PFSK-1 (cell line): Measurements from ENCODE around the gene RREB1.

Experiments used
- FOXP2 ChIP-seq: optimal IDR thresholded peaks from 2 replicates; pipeline ENCODE3; 2011; ENCODE audit warnings: borderline replicate concordance, control low read depth, inconsistent platforms; ENCODE audit not compliant: insufficient read depth; ENCODE audit errors: extremely low read length, extremely low read depth
- POLR2AphosphoS5 ChIP-seq: IDR thresholded peaks from 2 replicates; pipeline ENCODE4 v1.6.1; 2012; ENCODE audit warnings: low read depth, mild to moderate bottlenecking, control low read depth, low read length, moderate library complexity
- SIN3A ChIP-seq: IDR thresholded peaks from 2 replicates; pipeline ENCODE4 v1.6.1; 2012; ENCODE audit warnings: mild to moderate bottlenecking, low read length, moderate library complexity, borderline replicate concordance; ENCODE audit not compliant: insufficient read depth
- TAF1 ChIP-seq: IDR thresholded peaks from 2 replicates; pipeline ENCODE4 v1.6.1; 2012; ENCODE audit warnings: low read length, control low read depth, borderline replicate concordance; ENCODE audit not compliant: insufficient read depth
- TF ChIP-seq, protein P1 (sequence below), 2 experiments: IDR thresholded peaks; 2 replicates each; pipeline versions ENCODE4 v1.6.1 to v1.8.0; 2011 to 2012; ENCODE audit warnings: low read depth in 2 of 2, low read length in 2 of 2, control low read depth in 1 of 2, inconsistent platforms in 1 of 2, mild to moderate bottlenecking in 1 of 2, moderate library complexity in 1 of 2; ENCODE audit not compliant: insufficient read depth in 1 of 2

RREB1 gene

DNA sequence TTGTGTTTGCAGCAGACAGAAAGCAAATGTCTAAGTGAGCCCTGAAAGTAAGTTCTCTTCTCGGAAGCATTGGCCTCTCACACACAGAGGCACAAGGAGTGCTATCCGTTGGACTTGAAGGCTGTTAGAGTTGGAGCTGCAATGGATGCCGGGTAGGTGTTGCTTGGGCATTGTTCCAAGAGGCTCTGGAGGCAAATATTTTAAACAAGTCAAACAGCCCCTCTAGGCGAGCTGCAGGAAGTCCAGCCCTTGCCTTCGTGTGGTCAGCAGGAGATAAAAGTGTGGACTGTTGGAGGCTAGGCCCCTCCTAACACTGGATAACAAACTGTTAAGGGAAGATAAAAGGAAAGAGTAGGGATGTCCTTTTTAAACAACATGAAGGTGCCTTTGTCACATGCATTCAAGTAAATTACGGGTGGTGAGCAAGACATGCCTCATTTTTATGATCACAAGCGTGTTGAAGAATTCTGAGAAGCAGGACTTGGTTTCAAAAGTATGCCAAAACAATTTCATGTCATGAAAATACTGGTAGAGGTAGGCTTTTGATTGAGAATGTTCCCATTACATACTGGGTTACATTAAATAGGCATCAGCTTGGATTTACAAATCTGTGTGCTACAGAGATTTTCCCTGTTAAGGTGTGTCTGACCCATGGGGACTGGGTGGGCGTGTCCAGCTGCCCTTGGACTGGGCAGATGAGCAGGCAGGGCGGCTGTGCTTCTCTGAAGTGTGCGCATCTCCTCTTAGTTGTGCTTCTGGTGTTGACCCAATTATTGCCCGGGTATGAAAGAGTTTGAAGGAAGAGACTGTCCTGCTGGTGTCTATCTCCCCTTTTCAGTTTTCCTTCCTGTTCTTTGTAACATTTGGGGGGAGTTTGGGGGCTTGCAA, 57.5 kb downstream of the RREB1 start:
- TF ChIP-seq, protein P1, sequence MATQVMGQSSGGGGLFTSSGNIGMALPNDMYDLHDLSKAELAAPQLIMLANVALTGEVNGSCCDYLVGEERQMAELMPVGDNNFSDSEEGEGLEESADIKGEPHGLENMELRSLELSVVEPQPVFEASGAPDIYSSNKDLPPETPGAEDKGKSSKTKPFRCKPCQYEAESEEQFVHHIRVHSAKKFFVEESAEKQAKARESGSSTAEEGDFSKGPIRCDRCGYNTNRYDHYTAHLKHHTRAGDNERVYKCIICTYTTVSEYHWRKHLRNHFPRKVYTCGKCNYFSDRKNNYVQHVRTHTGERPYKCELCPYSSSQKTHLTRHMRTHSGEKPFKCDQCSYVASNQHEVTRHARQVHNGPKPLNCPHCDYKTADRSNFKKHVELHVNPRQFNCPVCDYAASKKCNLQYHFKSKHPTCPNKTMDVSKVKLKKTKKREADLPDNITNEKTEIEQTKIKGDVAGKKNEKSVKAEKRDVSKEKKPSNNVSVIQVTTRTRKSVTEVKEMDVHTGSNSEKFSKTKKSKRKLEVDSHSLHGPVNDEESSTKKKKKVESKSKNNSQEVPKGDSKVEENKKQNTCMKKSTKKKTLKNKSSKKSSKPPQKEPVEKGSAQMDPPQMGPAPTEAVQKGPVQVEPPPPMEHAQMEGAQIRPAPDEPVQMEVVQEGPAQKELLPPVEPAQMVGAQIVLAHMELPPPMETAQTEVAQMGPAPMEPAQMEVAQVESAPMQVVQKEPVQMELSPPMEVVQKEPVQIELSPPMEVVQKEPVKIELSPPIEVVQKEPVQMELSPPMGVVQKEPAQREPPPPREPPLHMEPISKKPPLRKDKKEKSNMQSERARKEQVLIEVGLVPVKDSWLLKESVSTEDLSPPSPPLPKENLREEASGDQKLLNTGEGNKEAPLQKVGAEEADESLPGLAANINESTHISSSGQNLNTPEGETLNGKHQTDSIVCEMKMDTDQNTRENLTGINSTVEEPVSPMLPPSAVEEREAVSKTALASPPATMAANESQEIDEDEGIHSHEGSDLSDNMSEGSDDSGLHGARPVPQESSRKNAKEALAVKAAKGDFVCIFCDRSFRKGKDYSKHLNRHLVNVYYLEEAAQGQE (IDR thresholded peaks at IDR 0.05; ENCODE audit: insufficient read depth in 1 of 2, low read depth in 2 of 2, low read length in 2 of 2) = no peak
- TF ChIP-seq SIN3A (no peak), POLR2AphosphoS5 (no peak), FOXP2 (no peak), TAF1 (no peak)

DNA sequence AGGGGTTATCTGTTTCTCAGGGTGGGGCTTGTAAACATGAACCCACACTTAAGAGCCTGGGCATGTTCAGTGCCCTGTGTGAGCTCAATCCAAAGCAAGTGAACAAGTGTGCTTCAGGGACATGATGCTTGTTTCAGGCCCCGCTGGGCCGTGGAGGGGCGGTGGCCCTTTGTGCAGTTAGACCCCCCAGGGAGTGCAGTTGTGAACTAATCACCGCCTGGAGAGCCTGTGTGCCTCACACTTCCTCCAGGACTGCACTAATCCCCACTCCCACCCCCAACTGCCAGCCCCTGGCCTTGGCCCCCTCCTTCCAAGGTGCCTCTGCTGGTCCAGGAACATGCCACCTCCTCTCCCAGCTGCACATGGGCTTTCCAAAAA, 58.1 kb downstream of the RREB1 start:
- TF ChIP-seq, protein P1 (IDR thresholded peaks at IDR 0.05; ENCODE audit: insufficient read depth in 1 of 2, low read depth in 2 of 2, low read length in 2 of 2) = no peak
- TF ChIP-seq SIN3A = no peak
- no peak for TF ChIP-seq POLR2AphosphoS5
- no peak for TF ChIP-seq TAF1
- no peak for TF ChIP-seq FOXP2

DNA sequence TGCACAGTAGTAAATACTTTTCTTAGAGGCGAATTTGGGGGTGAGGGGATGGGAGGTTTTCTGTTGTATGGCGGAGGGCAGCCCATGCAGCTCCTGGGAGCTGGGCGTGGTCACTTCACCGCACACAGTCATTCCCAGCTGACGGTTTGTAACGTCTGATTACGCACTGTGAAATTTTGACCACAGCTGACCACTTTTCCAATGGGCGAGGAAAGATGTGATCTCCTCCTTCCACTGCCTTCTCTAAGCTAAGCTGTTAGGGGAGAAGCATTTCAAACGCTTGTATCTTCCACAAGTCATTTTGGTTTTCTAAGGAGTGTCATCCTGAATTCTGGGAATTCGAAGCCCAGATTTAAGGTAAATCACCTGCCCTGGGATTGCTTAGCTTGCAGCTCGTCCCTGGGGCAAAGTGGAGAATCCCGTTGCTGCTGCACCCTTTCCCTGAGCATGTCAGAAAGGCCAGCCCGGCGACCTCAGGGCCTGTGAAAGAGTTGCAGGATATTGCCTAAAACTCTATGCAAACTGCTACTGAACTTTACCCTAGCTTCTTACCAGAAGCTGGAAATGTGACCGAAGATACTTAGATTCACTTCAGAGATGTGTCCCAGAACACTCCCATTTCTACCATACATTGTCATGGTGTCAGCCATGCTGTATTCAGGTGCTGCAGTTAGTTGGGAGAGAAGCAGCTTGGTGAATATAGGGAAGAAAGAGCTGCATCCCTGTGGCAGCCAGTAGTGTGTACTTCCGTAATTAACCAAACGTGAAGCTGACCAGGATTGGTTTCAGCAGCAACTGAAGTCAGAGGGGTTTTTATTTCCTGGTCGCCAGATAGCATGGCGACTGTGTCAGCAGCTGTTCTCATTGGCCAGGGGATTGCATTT, 58.9 kb downstream of the RREB1 start:
- TF ChIP-seq FOXP2 = no peak
- TF ChIP-seq POLR2AphosphoS5 = no peak
- no peak for TF ChIP-seq TAF1
- no peak for TF ChIP-seq SIN3A
- TF ChIP-seq, protein P1 (IDR thresholded peaks at IDR 0.05; ENCODE audit: insufficient read depth in 1 of 2, low read depth in 2 of 2, low read length in 2 of 2) = no peak

DNA sequence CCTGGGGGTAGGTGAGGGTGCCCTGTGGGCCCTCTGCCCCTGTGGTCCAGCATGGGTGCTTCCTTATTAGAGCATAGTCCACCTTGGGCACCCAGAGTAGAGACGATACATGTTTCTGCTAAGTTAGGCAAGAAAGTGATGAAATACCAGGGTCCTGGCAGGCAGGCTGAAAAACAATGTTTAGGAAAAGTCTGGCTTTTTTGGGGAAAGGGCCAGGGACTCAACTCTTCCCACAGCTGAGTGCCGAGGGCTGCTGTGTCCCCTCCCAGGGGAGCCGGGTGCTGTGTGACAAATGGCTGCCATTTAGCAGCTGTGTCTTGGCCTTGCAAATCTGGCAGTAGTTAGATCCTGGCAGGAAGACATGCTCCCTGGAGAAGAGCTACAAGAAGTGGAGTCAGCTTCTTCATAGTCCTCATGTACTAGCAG, 61.5 kb downstream of the RREB1 start:
- TF ChIP-seq TAF1 (no peak), FOXP2 (no peak), SIN3A (no peak), POLR2AphosphoS5 (no peak)
- TF ChIP-seq, protein P1 (IDR thresholded peaks at IDR 0.05; ENCODE audit: insufficient read depth in 1 of 2, low read depth in 2 of 2, low read length in 2 of 2) = no peak
